Endothelial cell of umbilical vein (primary cell): Measurements from ENCODE around the gene SNX25. TPM values are rescaled to one million over a fixed set of nuclear protein-coding genes. Genes with fewer than 3 reads are reported as not detected.
"Not testable (repeated sequence)": the region's sequence is repeated elsewhere in the genome, so short reads cannot be mapped to it uniquely, and the experiment has no call there.

Source experiments
- BruUV-seq: library from RNA; stranded (reverse); fragments of 400-500 nt; replicated peaks from 2 replicates; lab custom pipeline; 2021; lab: Mats Ljungman, UMichigan
- CTCF ChIA-PET: fragments of 300-600, 350-600 bp; sonication (Branson Sonifier 250); formaldehyde crosslinking; loops from one replicate; lab custom pipeline; 2021; ENCODE audit warnings: antibody characterized with exemption, inconsistent platforms; lab: Charles Lee
- POLR2A ChIA-PET: fragments of 300-600, 350-600 bp; sonication (Branson Sonifier 250); formaldehyde crosslinking; loops from one replicate; lab custom pipeline; 2021; ENCODE audit warnings: antibody characterized with exemption, inconsistent platforms; lab: Charles Lee
- DNase-seq: peaks from one replicate; pipeline ENCODE4 v3.0.0-alpha.2; 2011; ENCODE audit warnings: low read depth, low spot score
- FAIRE-seq: peaks from 2 replicates; lab custom pipeline; 2011; peaks lifted over from hg19 to GRCh38; lab: Jason Lieb, UNC
- H2AFZ ChIP-seq: 2 replicates; pipeline ENCODE4 v1.6.0; 2012; ENCODE audit warnings: low read depth, low read length, control low read depth, inconsistent platforms
- H3K27ac ChIP-seq: 2 replicates; pipeline ENCODE4 v1.5.1; 2011; ENCODE audit warnings: low read depth, mild to moderate bottlenecking, control low read depth, low read length, moderate library complexity; ENCODE audit not compliant: insufficient read depth
- H3K27me3 ChIP-seq, 2 experiments: 2 replicates each; pipeline versions ENCODE4 v1.6.0 to v1.6.1; 2011; ENCODE audit warnings: low read length in 2 of 2, mixed read lengths in 1 of 2; ENCODE audit not compliant: control insufficient read depth in 2 of 2, insufficient read depth in 2 of 2
- H3K36me3 ChIP-seq, 2 experiments: 2 replicates in 1 of 2; 3 replicates in 1 of 2; pipeline ENCODE4 v1.5.1; 2011; ENCODE audit warnings: low read length in 2 of 2, mild to moderate bottlenecking in 1 of 2, moderate library complexity in 1 of 2; ENCODE audit not compliant: control insufficient read depth in 2 of 2, insufficient read depth in 2 of 2; ENCODE audit errors: extremely low read depth in 1 of 2
- H3K4me1 ChIP-seq: 3 replicates; pipeline ENCODE4 v1.5.1; 2011; ENCODE audit warnings: mild to moderate bottlenecking, low read length; ENCODE audit not compliant: control insufficient read depth, insufficient read depth; ENCODE audit errors: extremely low read depth
- H3K4me2 ChIP-seq: 2 replicates; pipeline ENCODE4 v1.6.1; 2011; ENCODE audit warnings: low read length, control low read depth, mixed read lengths; ENCODE audit not compliant: insufficient read depth
- H3K4me3 ChIP-seq, 3 experiments: fragments of 200-600 bp in 1 of 3; sonication (generic), shearing (Covaris generic) in 1 of 3; replicated peaks in 1 of 3; 2 replicates each; pipeline ENCODE4 v1.5.1; 2011 to 2016; ENCODE audit warnings: control low read depth in 3 of 3, low read length in 3 of 3, mild to moderate bottlenecking in 2 of 3, inconsistent platforms in 1 of 3, low read depth in 1 of 3, moderate library complexity in 1 of 3; ENCODE audit not compliant: insufficient read depth in 1 of 3
- H3K79me2 ChIP-seq: 2 replicates; pipeline ENCODE4 v1.6.0; 2012; ENCODE audit warnings: low read length, inconsistent platforms; ENCODE audit not compliant: control insufficient read depth, insufficient read depth
- H3K9ac ChIP-seq: replicated peaks from 2 replicates; pipeline ENCODE3; 2011; ENCODE audit warnings: low read length, control low read depth; ENCODE audit not compliant: insufficient read depth; ENCODE audit errors: extremely low read depth
- H3K9me1 ChIP-seq: replicated peaks from 3 replicates; pipeline ENCODE4 v1.6.0; 2011; ENCODE audit warnings: mild to moderate bottlenecking, low read length; ENCODE audit not compliant: control insufficient read depth, insufficient read depth; ENCODE audit errors: extremely low read depth
- H3K9me3 ChIP-seq: replicated peaks from 2 replicates; pipeline ENCODE4 v1.5.1; 2012; ENCODE audit warnings: low read length, inconsistent platforms; ENCODE audit not compliant: control insufficient read depth, insufficient read depth
- H4K20me1 ChIP-seq: replicated peaks from 2 replicates; pipeline ENCODE3; 2011; ENCODE audit warnings: mild to moderate bottlenecking, low read length; ENCODE audit not compliant: control insufficient read depth, insufficient read depth; ENCODE audit errors: extremely low read depth
- EZH2 ChIP-seq: IDR thresholded peaks from 2 replicates; pipeline ENCODE4 v1.6.1; 2012; ENCODE audit warnings: borderline replicate concordance, low read depth, mild to moderate bottlenecking, moderate library complexity, low read length, inconsistent platforms; ENCODE audit not compliant: severe bottlenecking
- JUN ChIP-seq: IDR thresholded peaks from 2 replicates; pipeline ENCODE4 v1.6.1; 2011; ENCODE audit warnings: borderline replicate concordance, low read depth; ENCODE audit not compliant: insufficient read length, insufficient read depth
- MAX ChIP-seq: IDR thresholded peaks from 2 replicates; pipeline ENCODE4 v1.6.1; 2011; ENCODE audit not compliant: insufficient read depth, insufficient read length
- MYC ChIP-seq: IDR thresholded peaks from one replicate; pipeline ENCODE4 v1.6.1; 2011; ENCODE audit warnings: mild to moderate bottlenecking, low read depth, low read length
- POLR2AphosphoS5 ChIP-seq: IDR thresholded peaks from 2 replicates; pipeline ENCODE4 v1.6.1; 2012; ENCODE audit warnings: low read depth, mild to moderate bottlenecking, control low read depth, low read length, moderate library complexity; ENCODE audit not compliant: insufficient read depth
- dilution Hi-C: fragments of 300-500 bp; cut with MboI; formaldehyde crosslinking; loops from one replicate; pipeline ENCODE4 v1.15.0; 2019; ENCODE audit warnings: low sequenced_read_pairs; ENCODE audit not compliant: extremely low pct_ligation_motif_present
- intact Hi-C: fragments of 100-400 bp; cut with micrococcal nuclease; formaldehyde crosslinking; loops from one replicate; pipeline ENCODE4 v1.10.0; 2022
- polyA plus RNA-seq, 4 experiments: library from polyadenylated mRNA; depleted of rRNA in 3 of 4; stranded (reverse) in 3 of 4; unstranded in 1 of 4; fragments of >200 nt; gene quantifications; 2 replicates each; pipeline versions ENCODE4 v1.2.1 to v1.2.3, GENCODE V29; 2011 to 2012; ENCODE audit warnings: missing spikeins in 1 of 4
- total RNA-seq: library from RNA; stranded (reverse); gene quantifications from 2 replicates; pipeline ENCODE4 v1.2.3, GENCODE V29; 2021

The SNX25 gene
- total and polyA plus RNA-seq, 2 donors (not counting 3 experiments of a cell fraction or from before 2014, with no cell fraction given) = 6.6 to 16.1 TPM

GRCh38 chr4:185196437-185196836, 13.0 kb upstream of the SNX25 start:
- dilution Hi-C loops = no loop called here
- no TSS peak for BruUV-seq
- no peak overlapping the region for H3K27ac ChIP-seq
- peaks cover 25% of the 10 kb centered on the region for H3K79me2 ChIP-seq
- ChIA-PET POLR2A (no interaction called here), CTCF (interaction anchor here (1.0 to 8.0 kb wide), 4 partner anchors 11 to 842 kb away, joined by 3 to 74 read pairs (median 4); no protein-coding TSS in a partner anchor)
- intact Hi-C loops = no loop called here
- H3K36me3 ChIP-seq = no peaks in the 10 kb centered on the region
- H3K4me2 ChIP-seq = no peak overlapping the region
- no peak overlapping the region for H3K4me3 ChIP-seq
- no peaks in the 10 kb centered on the region for H3K9me1 ChIP-seq
- no peaks in the 10 kb centered on the region for H3K9me3 ChIP-seq
- no peak for TF ChIP-seq POLR2AphosphoS5
- no peak for TF ChIP-seq MAX
- TF ChIP-seq JUN = no peak
- TF ChIP-seq MYC = no peak
- TF ChIP-seq EZH2 = no peak
- no peak overlapping the region for H3K9ac ChIP-seq
- H3K27me3 ChIP-seq = no peaks in the 10 kb centered on the region
- no peaks in the 10 kb centered on the region for H4K20me1 ChIP-seq
- H2AFZ ChIP-seq = no peak overlapping the region
- no peak for FAIRE-seq
- no peaks in the 10 kb centered on the region for H3K4me1 ChIP-seq
- no peak for DNase-seq

DNA sequence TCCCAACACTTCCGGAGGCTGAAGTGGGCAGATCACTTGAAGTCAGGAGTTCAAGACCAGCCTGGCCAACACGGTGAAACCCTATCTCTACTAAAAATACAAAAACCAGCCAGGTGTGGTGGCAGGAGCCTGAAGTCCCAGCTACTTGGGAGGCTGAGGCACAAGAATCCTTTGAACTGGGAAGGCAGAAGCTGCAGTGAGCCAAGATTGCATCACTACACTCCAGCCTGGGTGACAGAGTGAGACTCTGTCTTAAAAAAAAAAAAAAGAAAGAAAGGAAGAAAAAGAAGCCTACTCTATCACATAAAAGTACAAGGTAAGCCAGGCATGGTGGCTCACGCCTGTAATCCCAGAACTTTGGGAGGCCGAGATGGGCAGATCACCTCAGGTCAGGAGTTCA, 11.2 kb upstream of the SNX25 start:
- H3K9me1 ChIP-seq, H2AFZ ChIP-seq, dilution Hi-C loops, H3K27ac ChIP-seq, H3K27me3 ChIP-seq, H3K36me3 ChIP-seq, H3K9ac ChIP-seq, intact Hi-C loops, POLR2A ChIA-PET, BruUV-seq, H3K4me3 ChIP-seq, H4K20me1 ChIP-seq, H3K4me2 ChIP-seq, FAIRE-seq, H3K9me3 ChIP-seq, DNase-seq: not testable (repeated sequence)
- H3K79me2 ChIP-seq = peaks cover 25% of the 10 kb centered on the region
- CTCF ChIA-PET = interaction anchor here (8.0 kb wide), 1 partner anchor 13 kb away, joined by 74 read pairs; no protein-coding TSS in a partner anchor
- peaks cover 14% of the 10 kb centered on the region for H3K4me1 ChIP-seq
